Naive thymus-derived CD4-positive, alpha-beta T cell (primary cell): ENCODE measurements around the gene SH2D6. TPM values are rescaled to one million over a fixed set of nuclear protein-coding genes. Genes with fewer than 3 reads are reported as not detected.
"Not testable (repeated sequence)": the region's sequence is repeated elsewhere in the genome, so short reads cannot be mapped to it uniquely, and the experiment has no call there.

Experiments used
- ATAC-seq: fragments of 150-1000 bp; cut with Tn5 transposase; 2 replicates; pipeline ENCODE4 v1.10.0; 2021; ENCODE audit warnings: mild to moderate bottlenecking, moderate library complexity
- CTCF ChIA-PET: fragments of 350-600 bp; sonication (Branson Sonifier 250); formaldehyde crosslinking; loops from one replicate; lab custom pipeline; 2021; ENCODE audit warnings: antibody characterized with exemption; lab: Charles Lee
- POLR2A ChIA-PET: fragments of 350-600 bp; sonication (Branson Sonifier 250); formaldehyde crosslinking; loops from one replicate; lab custom pipeline; 2021; ENCODE audit warnings: antibody characterized with exemption, inconsistent platforms; lab: Charles Lee
- DNase-seq, 9 donors: peaks; one replicate each; pipeline versions ENCODE4 v3.0.0 to v3.0.0-alpha.2; 2020 to 2022; ENCODE audit warnings: mixed read lengths in 1 of 9
- H3K27ac ChIP-seq: one replicate; pipeline ENCODE4 v1.7.0; 2013; ENCODE audit warnings: mild to moderate bottlenecking, low read depth, low read length, moderate library complexity
- H3K27me3 ChIP-seq, 2 donors: one replicate each; pipeline ENCODE4 v1.7.0; 2013; ENCODE audit warnings: low read length in 2 of 2, mild to moderate bottlenecking in 2 of 2, moderate library complexity in 2 of 2; ENCODE audit not compliant: control insufficient read depth in 2 of 2, insufficient read depth in 2 of 2
- H3K36me3 ChIP-seq, 3 experiments: 1 replicate in 2 of 3; 2 replicates in 1 of 3; pipeline ENCODE4 v1.7.0; 2013; ENCODE audit warnings: low read length in 3 of 3, mild to moderate bottlenecking in 3 of 3, moderate library complexity in 1 of 3; ENCODE audit not compliant: insufficient read depth in 3 of 3, control insufficient read depth in 2 of 3
- H3K4me1 ChIP-seq, 2 donors: one replicate each; pipeline ENCODE4 v1.7.0; 2013; ENCODE audit warnings: low read length in 2 of 2, mild to moderate bottlenecking in 2 of 2, moderate library complexity in 1 of 2; ENCODE audit not compliant: control insufficient read depth in 2 of 2, insufficient read depth in 2 of 2
- H3K4me3 ChIP-seq: 2 replicates; pipeline ENCODE4 v1.7.0; 2013; ENCODE audit warnings: mild to moderate bottlenecking, low read length
- H3K9me3 ChIP-seq, 3 experiments: 1 replicate in 2 of 3; 2 replicates in 1 of 3; pipeline ENCODE4 v1.7.0; 2013; ENCODE audit warnings: low read length in 3 of 3; ENCODE audit not compliant: control insufficient read depth in 2 of 3
- H3K27ac Mint-ChIP-seq, 9 donors: one replicate each; pipeline ENCODE4 v1.8.0; 2020 to 2022; ENCODE audit warnings: mixed read lengths in 9 of 9, mild to moderate bottlenecking in 8 of 9, moderate library complexity in 5 of 9, inconsistent platforms in 2 of 9
- H3K27me3 Mint-ChIP-seq, 5 donors: one replicate each; pipeline ENCODE4 v1.8.0; 2021 to 2022; ENCODE audit warnings: mixed read lengths in 5 of 5, mild to moderate bottlenecking in 1 of 5
- H3K36me3 Mint-ChIP-seq, 5 donors: one replicate each; pipeline ENCODE4 v1.8.0; 2020 to 2022; ENCODE audit warnings: mixed read lengths in 5 of 5, mild to moderate bottlenecking in 3 of 5, inconsistent platforms in 1 of 5
- H3K4me1 Mint-ChIP-seq, 7 donors: one replicate each; pipeline ENCODE4 v1.8.0; 2020 to 2022; ENCODE audit warnings: mixed read lengths in 7 of 7, mild to moderate bottlenecking in 3 of 7, inconsistent platforms in 1 of 7
- H3K4me3 Mint-ChIP-seq, 10 donors: one replicate each; pipeline ENCODE4 v1.8.0; 2020 to 2022; ENCODE audit warnings: mild to moderate bottlenecking in 10 of 10, mixed read lengths in 10 of 10, moderate library complexity in 6 of 10, inconsistent platforms in 2 of 10
- H3K9me3 Mint-ChIP-seq, 11 donors: one replicate each; pipeline ENCODE4 v1.8.0; 2020 to 2022; ENCODE audit warnings: mixed read lengths in 11 of 11, mild to moderate bottlenecking in 4 of 11, inconsistent platforms in 1 of 11, moderate library complexity in 1 of 11
- intact Hi-C, 2 donors: fragments of 100-400 bp; cut with micrococcal nuclease; formaldehyde crosslinking; loops; one replicate each; pipeline ENCODE4 v1.15.1; 2023
- polyA plus RNA-seq, 2 donors: library from polyadenylated mRNA; unstranded; fragments of 300-500 nt; fragmentation: Illumina TruSeq; gene quantifications; one replicate each; pipeline ENCODE4 v1.2.3, GENCODE V29; 2021
- total RNA-seq, 6 experiments: library from RNA in 5 of 6; stranded (reverse) in 5 of 6; gene quantifications; 1 replicate in 5 of 6; 2 replicates in 1 of 6; pipeline ENCODE4 v1.2.3 and lab custom pipeline; 2021 to 2026

Gene SH2D6
- total and polyA plus RNA-seq, 7 experiments from 2014 or later, result 0.48 to 1.1 (median 0.94) TPM; not detected in 4

GRCh38 chr2:85377083-85377482 is 41.4 kb upstream of the SH2D6 start:
- no peaks in the 10 kb centered on the region for H3K9me3 ChIP-seq
- Mint-ChIP-seq H3K36me3 (peaks cover 34 to 63% (median 53%) of the 10 kb centered on the region in 5 donors), H3K27me3 (no peaks in the 10 kb centered on the region), H3K4me1 (no peaks in the 10 kb centered on the region), H3K4me3 (no peak overlapping the region), H3K27ac (no peak overlapping the region), H3K9me3 (peaks cover 0 to 17% (median 2%) of the 10 kb centered on the region in 11 donors)
- intact Hi-C loops, result no loop called here
- POLR2A ChIA-PET, result interaction anchor here (0.9 kb wide), 1 partner anchor 273 kb away, joined by 4 read pairs; no protein-coding TSS in a partner anchor
- H3K27ac ChIP-seq, result no peak overlapping the region
- no peak overlapping the region for H3K4me3 ChIP-seq
- no peaks in the 10 kb centered on the region for H3K4me1 ChIP-seq
- CTCF ChIA-PET, result no interaction called here
- no peaks in the 10 kb centered on the region for H3K27me3 ChIP-seq
- ATAC-seq, result no peak
- no peak for DNase-seq
- peaks cover 0 to 34% (median 8%) of the 10 kb centered on the region in 3 experiments for H3K36me3 ChIP-seq

DNA sequence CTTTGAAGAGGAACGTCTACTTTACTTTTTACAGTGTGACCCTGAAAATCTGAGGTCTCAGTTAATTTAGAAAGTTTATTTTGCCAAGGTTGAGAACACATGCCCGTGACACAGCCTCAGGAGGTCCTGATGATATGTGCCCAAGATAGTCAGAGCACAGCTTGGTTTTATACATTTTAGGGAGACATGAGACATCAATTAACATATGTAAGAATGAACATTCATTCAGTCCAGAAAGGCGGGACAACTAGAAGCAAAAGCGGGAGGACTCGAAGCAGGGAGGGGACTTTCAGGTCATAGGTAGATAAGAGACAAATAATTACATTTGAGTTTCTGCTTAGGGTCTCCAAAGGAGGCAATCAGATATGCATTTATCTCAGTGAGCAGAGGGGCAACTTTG is 40.3 kb upstream of the SH2D6 start:
- Mint-ChIP-seq H3K4me3 (no peak overlapping the region), H3K9me3 (peaks cover 0 to 17% (median 2%) of the 10 kb centered on the region in 11 donors), H3K27me3 (no peaks in the 10 kb centered on the region), H3K27ac (no peak overlapping the region), H3K4me1 (no peaks in the 10 kb centered on the region), H3K36me3 (peaks cover 34 to 61% (median 50%) of the 10 kb centered on the region in 5 donors)
- Histone ChIP-seq H3K4me1 (no peaks in the 10 kb centered on the region), H3K27ac (no peak overlapping the region), H3K36me3 (peaks cover 0 to 34% (median 8%) of the 10 kb centered on the region in 3 experiments), H3K4me3 (no peak overlapping the region), H3K27me3 (no peaks in the 10 kb centered on the region), H3K9me3 (no peaks in the 10 kb centered on the region)
- CTCF ChIA-PET, result no interaction called here
- POLR2A ChIA-PET, result no interaction called here
- intact Hi-C loops, result no loop called here
- DNase-seq (no peak), ATAC-seq (no peak)

DNA sequence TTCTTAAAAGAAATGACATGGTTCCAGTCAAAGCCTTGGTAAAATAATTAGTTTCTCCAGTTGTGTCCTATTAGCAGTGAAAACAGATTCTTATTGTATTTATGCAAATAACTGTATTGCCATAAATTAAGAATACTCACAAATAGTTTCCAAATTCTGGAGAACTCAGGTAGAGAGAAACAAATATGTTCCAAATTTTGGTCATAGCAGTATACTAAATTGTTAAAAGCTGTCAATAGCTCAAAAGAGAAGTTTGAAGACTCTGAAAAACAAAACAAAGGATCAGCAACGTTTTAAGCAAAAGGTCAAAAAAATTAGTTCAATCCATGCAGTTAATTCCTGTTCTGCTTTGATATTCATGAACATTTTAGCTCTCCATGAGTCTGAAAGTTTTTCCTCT is 38.5 kb upstream of the SH2D6 start:
- ATAC-seq, result no peak
- Mint-ChIP-seq H3K27me3 (no peaks in the 10 kb centered on the region), H3K36me3 (peaks cover 28 to 64% (median 49%) of the 10 kb centered on the region in 5 donors), H3K9me3 (peaks cover 0 to 17% (median 2%) of the 10 kb centered on the region in 11 donors), H3K27ac (no peak overlapping the region), H3K4me3 (no peak overlapping the region), H3K4me1 (peaks cover 0 to under 1% (median 0%) of the 10 kb centered on the region in 7 donors)
- Histone ChIP-seq H3K36me3 (peaks cover 0 to 34% (median 8%) of the 10 kb centered on the region in 3 experiments), H3K27me3 (no peaks in the 10 kb centered on the region), H3K4me1 (no peaks in the 10 kb centered on the region), H3K4me3 (no peak overlapping the region), H3K27ac (no peak overlapping the region), H3K9me3 (no peaks in the 10 kb centered on the region)
- no peak for DNase-seq
- intact Hi-C loops, result no loop called here
- CTCF ChIA-PET, result no interaction called here
- POLR2A ChIA-PET, result no interaction called here

DNA sequence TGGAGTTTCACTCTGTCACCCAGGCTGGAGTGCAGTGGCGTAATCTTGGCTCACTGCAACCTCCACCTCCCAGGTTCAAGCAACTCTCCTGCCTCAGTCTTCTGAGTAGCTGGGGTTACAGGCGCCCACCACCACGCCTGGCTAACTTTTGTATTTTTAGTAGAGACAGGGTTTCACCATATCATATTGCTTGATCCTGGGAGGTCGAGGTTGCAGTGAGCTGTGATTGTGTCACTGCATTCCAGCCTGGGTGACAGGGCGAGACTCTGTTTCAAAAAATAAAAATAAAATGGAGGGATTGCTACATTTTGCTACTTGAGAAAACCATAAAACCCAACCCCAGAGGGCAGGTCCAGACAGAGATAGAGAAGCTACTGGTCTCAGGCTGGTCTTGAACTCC is 35.4 kb upstream of the SH2D6 start:
- ChIA-PET POLR2A (interaction anchor here (0.6 kb wide), 1 partner anchor 194 kb away, joined by 3 read pairs; the partner anchor contains the start of gene VAMP8), CTCF (interaction anchor here (0.8 to 1.4 kb wide), 2 partner anchors 36 to 256 kb away, joined by 3 to 4 read pairs; no protein-coding TSS in a partner anchor)
- ATAC-seq, H3K4me3 ChIP-seq, DNase-seq, H3K4me3 Mint-ChIP-seq, H3K4me1 Mint-ChIP-seq, H3K27me3 Mint-ChIP-seq, intact Hi-C loops, H3K4me1 ChIP-seq, H3K27ac ChIP-seq, H3K9me3 ChIP-seq, H3K27me3 ChIP-seq: not testable (repeated sequence)
- Mint-ChIP-seq H3K9me3 (peaks cover 0 to 16% (median 2%) of the 10 kb centered on the region in 11 donors), H3K27ac (peak overlapping the region in 1 of 9 donors; percentile 22), H3K36me3 (peaks cover 14 to 47% (median 33%) of the 10 kb centered on the region in 5 donors)
- peaks cover 0 to 28% (median 0%) of the 10 kb centered on the region in 3 experiments for H3K36me3 ChIP-seq

DNA sequence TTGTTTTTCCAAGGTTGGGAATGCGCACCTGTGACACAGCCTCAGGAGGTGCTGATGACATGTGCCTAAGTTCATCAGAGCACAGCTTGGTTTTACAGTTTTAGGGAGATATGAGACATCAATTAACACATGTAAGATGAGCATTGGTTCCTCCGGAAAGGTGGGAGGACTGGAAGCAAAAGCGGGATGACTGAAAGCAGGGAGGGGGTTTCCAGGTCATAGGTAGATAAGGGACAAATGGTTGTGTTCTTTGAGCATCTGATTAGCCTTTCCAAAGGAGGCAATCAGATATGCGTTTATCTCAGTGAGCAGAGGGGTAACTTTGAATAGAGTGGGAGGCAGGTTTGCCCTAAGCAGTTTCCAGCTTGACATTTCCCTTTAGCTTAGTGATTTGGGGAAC is 34.7 kb upstream of the SH2D6 start:
- H3K4me1 Mint-ChIP-seq, result peaks cover 0 to 3% (median 0%) of the 10 kb centered on the region in 7 donors
- H3K27ac Mint-ChIP-seq, result peak overlapping the region in 1 of 9 donors; percentile 16
- H3K27me3 Mint-ChIP-seq, result no peaks in the 10 kb centered on the region
- H3K36me3 ChIP-seq, result peaks cover 0 to 28% (median 2%) of the 10 kb centered on the region in 3 experiments
- H3K9me3 ChIP-seq, result no peaks in the 10 kb centered on the region
- no peaks in the 10 kb centered on the region for H3K4me1 ChIP-seq
- POLR2A ChIA-PET, result no interaction called here
- CTCF ChIA-PET, result interaction anchor here (1.4 to 11.5 kb wide), 2 partner anchors 35 to 169 kb away, joined by 3 to 90 read pairs; no protein-coding TSS in a partner anchor
- H3K4me3 Mint-ChIP-seq, result no peak overlapping the region
- H3K36me3 Mint-ChIP-seq, result peaks cover 7 to 41% (median 26%) of the 10 kb centered on the region in 5 donors
- no peak overlapping the region for H3K27ac ChIP-seq
- ATAC-seq (no peak), DNase-seq (no peak)
- intact Hi-C loops, result no loop called here
- no peaks in the 10 kb centered on the region for H3K27me3 ChIP-seq
- H3K9me3 Mint-ChIP-seq, result peaks cover 0 to 9% (median 0%) of the 10 kb centered on the region in 11 donors
- no peak overlapping the region for H3K4me3 ChIP-seq

- no peaks in the 10 kb centered on the region for H3K9me3 Mint-ChIP-seq
- intact Hi-C loops, result no loop called here
Observed at GRCh38 chr2:85385746-85386145, 32.8 kb upstream of the SH2D6 start.

More at GRCh38 chr2:85385746-85386145, 32.8 kb upstream of the SH2D6 start:
- peaks cover 0 to 37% (median 18%) of the 10 kb centered on the region in 5 donors for H3K36me3 Mint-ChIP-seq
- ChIA-PET CTCF (interaction anchor here (11.5 kb wide), 1 partner anchor 167 kb away, joined by 90 read pairs; no protein-coding TSS in a partner anchor), POLR2A (no interaction called here)
- H3K27ac ChIP-seq, result no peak overlapping the region
- ATAC-seq (no peak), DNase-seq (no peak)
- no peaks in the 10 kb centered on the region for H3K27me3 Mint-ChIP-seq
- H3K4me3 ChIP-seq, result no peak overlapping the region
- H3K4me1 ChIP-seq, result no peaks in the 10 kb centered on the region
- peaks cover 0 to 37% (median 5%) of the 10 kb centered on the region in 3 experiments for H3K36me3 ChIP-seq
- no peak overlapping the region for H3K4me3 Mint-ChIP-seq
- no peaks in the 10 kb centered on the region for H3K27me3 ChIP-seq
- H3K4me1 Mint-ChIP-seq, result peaks cover 0 to 3% (median 0%) of the 10 kb centered on the region in 7 donors
- H3K27ac Mint-ChIP-seq, result peak overlapping the region in 7 of 9 donors; percentile 14 to 53 (median 49)
- H3K9me3 ChIP-seq, result no peaks in the 10 kb centered on the region
